Activated CD4-positive, alpha-beta T cell treated with anti-CD3 and anti-CD28 coated beads for 24 hours (primary cell): Measurements from ENCODE around the gene GALNT13.

Source experiments
- DNase-seq, 2 donors: peaks; one replicate each; pipeline ENCODE4 v3.0.0-alpha.2; 2020; ENCODE audit warnings: low read depth in 2 of 2

Gene GALNT13

DNA sequence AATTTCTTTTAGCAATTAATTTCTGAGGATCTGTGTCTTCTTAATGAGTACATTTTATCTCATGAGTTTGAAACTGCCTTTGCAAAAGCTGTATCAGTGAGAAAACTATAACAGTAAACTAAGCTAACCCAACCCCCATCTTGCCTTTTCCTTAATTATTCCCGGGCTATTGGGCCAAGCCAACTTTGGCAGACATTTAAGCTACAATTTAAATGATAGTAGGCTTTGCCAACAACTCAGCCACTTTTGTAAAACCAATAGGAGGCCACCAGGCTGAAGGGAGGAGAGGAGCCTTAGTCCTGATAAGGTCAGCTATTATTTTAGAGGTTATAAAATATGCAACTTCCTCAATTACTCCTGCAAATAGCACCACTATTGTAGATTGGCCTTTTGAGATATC, 608.8 kb downstream of the GALNT13 start:
- no peak for DNase-seq

DNA sequence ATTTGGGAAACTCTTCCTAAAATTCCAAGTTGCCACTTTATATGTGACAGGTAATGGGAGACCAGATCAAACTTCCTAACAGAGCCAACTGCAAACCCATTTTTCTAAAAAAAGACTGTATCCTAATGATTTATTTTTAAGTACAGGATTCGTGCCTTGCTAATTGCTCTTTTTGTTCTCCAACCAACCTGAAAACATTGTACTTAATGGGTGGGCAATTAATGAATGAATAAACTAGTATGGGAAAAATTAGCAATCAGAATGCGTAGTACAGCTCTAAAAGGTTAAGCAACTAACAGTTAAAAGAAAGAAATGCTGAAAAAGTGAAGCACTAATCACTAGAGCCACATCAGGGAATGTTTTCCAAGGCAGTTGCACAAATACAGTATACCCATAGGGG, 609.6 kb downstream of the GALNT13 start:
- DNase-seq = no peak

DNA sequence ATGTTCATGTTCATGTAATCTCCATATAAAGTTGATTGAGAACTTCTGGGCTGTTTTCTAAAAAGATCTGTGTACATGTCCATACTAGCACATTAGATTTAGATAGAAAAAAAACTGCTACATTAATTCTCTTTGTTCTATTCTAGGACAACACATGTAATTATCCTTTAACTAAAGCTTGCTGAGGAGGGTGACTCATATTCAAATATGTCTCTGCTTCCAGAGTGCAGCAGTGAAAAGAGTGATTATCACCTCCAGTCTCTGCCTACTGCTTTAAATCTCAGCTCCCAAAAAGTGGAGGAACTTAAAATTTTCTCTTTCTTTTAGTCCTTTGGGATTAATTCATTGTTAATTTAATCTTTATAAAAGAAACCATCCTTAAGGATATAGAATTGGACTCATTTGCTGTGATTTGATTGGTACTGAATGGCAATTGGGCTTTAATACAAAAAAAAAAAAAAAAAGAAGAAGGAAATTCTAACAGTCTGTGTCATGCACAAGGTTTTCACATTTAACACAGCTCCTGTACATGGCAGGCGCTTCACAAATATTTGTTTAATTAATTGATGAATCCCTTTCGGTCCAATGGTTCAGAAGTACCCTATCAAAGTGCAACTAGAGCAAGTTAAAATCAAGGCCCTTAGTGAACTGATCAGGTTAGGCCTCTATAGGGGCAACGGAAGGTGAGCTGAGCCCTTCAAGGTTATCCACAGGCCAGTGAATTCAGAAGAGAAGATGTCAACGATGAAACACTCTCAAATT, 612.8 kb downstream of the GALNT13 start:
- DNase-seq = no peak

DNA sequence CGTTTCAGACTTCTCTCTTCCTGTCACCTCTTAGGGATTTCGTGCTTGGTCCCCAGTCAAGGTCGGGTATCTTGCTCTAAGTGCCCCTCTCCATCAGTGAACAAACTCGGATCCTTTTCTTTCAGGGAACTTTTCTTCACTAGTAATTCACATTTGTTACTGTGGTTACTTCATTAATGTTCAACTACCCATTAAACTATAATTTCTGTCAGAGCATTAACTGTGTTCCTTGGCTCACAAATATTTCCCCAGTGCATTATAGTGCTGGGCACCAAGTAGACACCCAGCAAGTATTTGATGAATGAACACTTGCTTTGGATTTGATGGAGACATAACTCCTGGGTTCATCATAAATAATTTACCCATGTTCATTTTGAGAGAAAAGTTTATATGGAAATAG, 617.1 kb downstream of the GALNT13 start:
- no peak for DNase-seq

DNA sequence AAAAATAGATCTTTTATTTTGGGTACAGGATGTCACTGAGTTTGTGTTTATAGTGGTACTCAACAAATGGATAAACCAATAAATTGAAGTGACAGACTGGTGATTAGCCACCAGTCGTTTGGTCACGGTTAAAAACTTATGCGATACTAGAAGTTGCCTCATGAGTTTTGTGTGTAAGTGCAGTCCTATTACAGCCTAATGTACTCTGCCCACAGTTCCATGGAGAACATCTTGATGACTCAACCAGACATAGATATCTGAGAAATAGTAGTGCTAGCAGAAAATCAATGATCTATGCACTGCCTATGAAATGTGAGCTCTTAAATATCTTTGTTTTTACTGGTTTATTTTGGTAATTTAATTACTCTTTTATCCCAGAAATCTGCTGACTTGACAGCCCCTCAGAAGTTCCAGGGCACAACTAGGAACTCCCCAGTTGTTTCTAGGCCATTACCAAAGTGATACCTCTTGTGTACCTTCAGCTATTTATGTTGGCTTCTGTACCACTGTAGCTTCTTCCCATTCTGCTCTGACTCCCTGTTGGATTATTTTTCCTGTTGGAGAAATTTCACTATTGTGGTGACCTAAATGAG, 617.6 kb downstream of the GALNT13 start:
- no peak for DNase-seq

DNA sequence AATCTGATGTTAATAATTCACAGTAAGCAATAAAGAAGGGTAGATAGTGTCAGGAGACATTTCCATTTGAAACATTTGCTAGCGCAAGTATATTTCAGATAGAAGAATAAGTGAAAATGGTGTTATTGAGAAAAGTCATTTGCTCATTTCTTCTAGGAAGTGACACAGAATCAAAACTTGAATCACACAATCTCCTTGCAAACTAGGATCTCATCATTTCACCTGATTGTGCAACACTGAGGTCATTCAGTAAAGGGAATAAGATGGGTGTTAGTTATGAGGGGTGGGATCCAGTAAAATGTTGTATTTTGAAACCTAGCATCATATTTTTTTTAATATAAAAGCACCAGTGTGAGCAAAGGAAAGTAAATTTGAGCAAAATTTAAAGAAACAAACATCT, 618.8 kb downstream of the GALNT13 start:
- no peak for DNase-seq

DNA sequence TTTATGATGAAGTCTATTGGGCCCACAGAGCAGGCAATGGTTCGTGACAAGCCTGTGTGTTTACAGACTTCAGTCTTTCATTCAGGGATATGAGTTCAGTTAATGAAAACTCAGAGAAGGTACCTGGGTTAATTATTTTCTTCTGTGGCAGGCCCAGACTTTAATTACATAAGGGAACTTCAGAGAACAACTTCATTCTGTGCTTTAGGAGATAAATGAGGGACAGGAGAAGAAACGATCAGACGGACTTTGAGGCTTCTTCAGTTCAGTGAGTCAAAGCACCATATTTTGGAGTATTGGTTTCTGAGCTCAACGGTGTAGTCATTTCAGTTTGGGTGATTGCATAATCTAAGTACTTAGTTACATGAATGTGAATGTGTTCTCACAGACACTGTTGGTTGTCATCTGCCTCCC, 623.7 kb downstream of the GALNT13 start:
- DNase-seq = no peak

DNA sequence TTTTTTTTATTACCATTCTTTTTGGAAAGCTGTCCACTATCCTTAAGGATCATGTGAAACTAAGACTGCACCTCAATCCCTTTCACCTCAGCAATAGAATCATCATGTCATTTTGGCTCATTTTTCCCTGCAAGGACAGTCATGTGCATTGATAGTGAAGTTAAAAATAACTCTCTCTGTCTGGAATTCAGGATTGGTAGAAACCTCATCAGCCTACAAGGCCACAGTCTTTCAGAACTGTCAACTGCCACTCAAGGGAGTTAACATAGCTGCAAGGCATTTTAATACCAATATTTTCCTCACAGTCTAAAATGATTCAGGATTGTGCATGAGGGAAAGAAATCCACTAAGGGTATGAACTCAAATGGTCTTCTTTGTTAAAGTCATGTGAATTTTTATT, 625.3 kb downstream of the GALNT13 start:
- DNase-seq = no peak
